GM19463 (cell line): Measurements from ENCODE around the gene RBMS1.

Experiments
- ATAC-seq: cut with Tn5 transposase; IDR thresholded peaks from one replicate; pipeline ENCODE4 v1.9.1; 2021; ENCODE audit warnings: mild to moderate bottlenecking, moderate library complexity; ENCODE audit not compliant: unreplicated experiment

Gene RBMS1

GRCh38 chr2:160411955-160412354 lies 81.7 kb downstream of the RBMS1 start:
- ATAC-seq, result no peak

DNA sequence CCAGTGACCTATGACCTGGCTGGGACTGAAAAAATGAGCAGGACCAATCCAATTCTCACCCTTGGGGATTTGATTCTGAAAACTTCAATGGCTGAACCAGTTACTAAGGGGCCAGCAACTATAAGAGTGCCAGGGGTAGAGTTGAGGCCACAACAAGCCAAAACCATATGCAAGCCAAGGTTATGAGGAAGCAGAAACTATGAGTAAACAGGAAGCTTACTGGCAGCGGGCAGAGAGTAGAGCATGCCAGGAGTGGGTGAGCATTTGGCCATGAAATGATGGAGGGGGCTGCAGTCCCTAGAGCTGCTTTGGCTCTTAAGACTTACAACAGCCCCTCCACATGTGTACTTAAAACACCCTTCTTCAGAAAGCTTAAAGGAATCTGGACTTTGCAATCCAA lies 82.4 kb downstream of the RBMS1 start:
- no peak for ATAC-seq

- ATAC-seq, result no peak
Measured at GRCh38 chr2:160409480-160409879, 84.1 kb downstream of the RBMS1 start.

GRCh38 chr2:160408959-160409291 lies 84.7 kb downstream of the RBMS1 start:
- no peak for ATAC-seq

GRCh38 chr2:160408173-160408958 lies 85.2 kb downstream of the RBMS1 start:
- no peak for ATAC-seq

DNA sequence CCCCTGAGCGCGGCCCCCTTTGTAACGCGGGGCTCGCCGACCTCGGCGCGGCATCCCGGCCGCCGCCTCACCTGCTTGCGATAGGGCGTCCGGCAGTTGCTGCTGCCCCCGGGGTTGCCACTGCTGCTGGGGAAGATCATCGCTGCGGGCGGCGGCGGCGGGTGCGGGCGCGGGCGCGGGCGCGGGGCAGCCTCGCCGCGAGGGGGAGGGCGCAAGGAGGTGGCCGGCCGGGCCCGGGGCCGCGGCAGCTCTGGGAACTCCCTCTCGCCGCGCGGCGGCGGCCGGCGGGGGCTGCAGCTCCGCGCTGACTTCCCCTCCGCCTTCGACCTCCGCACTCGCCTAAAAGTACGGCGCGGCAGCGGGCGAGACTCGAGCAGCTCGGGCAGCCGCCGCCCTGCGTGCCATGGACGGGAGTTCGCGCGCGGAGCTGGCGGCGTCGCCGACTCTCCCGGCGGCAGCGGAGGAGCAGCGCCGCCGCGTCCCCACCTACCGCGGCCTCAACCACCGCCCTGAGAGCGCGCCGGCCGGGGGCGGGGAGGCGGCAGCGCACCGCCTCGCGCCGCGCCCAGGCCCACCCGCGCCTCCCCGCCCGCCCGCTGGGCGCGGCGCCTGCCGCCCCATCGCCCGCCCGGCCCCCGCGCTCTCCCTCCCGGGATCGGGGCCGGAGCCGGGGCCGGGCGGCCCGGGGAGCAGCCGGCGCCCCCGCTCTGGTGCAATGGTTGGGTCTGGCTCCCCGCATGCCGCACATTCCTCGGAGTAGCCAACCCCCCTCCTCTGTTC lies 86.0 kb downstream of the RBMS1 start:
- peak; percentile 52 for ATAC-seq

DNA sequence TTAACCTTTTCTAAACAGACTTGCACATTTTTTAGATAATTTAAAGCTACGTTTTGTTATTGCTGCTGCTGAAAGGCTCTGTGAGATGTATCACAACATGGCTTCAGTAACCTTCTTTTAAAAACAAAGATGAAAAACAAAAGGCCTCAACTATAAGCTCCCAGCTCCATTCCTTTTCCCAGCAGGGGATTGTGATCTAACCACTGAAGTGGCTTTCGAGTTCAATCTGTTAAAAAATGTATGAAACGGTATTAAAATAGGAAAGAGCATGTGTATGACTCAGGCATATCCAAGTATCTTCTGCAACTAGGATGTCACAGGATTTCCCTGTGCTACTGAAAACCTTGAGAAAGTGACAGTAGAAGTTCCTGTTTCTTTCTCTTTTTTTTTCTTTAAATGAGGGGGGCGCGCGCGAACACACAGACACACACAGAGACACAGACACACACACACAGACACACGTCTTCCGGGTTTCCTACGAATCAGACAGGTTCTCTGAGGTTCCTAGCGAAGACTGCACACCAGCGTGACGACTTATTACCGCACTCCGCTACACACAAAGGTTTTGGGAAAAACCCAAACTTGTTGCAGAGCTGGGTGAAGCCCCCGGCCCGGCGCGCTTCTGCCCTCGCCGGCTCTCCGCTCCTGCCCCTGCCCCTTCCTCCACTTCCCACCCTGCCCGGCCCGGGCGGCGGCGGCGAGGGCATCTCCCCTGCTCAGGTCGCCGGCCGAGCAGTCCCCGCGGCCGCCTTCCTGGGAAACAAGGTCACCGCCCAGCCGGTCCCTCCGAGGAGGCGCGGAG lies 86.8 kb downstream of the RBMS1 start:
- peak; percentile 47 for ATAC-seq

GRCh38 chr2:160405077-160405867 lies 88.3 kb downstream of the RBMS1 start:
- ATAC-seq, result no peak

GRCh38 chr2:160402997-160403979 lies 90.3 kb downstream of the RBMS1 start:
- ATAC-seq, result no peak

DNA sequence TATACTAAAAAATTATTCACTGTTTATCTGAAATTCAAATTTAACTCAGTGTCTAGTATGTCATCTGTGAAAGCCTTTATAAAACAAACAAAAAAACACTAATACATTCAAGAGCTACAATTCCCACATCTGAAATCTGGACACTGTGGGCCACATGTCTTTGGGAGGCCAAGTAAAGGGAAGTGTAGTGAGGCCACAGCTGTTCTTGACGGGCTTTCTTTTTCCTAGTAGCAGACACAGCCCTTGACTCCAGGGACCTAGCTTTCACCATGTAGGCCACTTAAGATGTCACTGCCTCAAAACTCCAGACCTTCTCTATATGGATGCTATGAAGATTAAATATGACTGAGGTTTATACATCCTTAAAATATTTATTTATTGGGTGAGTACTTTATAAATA lies 91.1 kb downstream of the RBMS1 start:
- ATAC-seq, result no peak

DNA sequence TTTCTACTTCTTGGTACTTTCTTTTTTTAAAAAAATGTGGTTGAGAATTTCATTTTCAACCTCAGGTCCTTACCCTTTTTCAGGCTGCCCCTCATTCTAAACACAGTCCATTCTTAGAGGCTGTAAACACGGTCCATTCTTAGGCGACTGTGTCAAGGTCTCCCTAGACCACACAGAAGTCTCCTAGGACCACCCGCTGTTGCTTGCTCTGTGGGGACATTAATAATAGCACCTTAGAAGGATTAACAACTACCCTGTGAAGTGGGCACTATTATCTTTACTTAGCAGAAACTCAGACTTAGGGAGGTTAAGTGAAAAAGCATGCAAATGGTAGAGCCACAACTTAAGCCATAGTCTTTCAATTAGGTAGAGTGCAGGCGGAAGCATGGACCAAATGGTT lies 91.7 kb downstream of the RBMS1 start:
- no peak for ATAC-seq

DNA sequence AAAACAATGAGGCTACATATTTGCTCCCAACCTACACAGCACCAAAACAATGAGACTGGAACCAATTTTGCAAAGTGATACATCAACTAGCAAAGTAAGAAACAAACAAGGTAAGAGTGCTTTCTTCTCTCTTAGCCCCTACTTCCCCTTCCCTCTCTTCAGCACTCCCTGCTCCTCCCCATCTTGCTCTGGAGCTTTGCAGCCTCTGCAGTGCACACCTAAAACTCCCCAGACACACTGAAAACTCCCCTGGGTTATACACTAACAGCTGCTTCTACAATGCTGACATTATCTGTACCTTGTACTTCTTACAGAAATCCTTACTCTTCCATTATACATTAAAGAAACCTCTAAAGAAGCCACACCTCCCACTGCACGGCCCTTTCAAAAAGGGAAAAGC lies 93.7 kb downstream of the RBMS1 start:
- no peak for ATAC-seq

- ATAC-seq, result no peak
Measured at GRCh38 chr2:160397530-160397865, 96.1 kb downstream of the RBMS1 start.

DNA sequence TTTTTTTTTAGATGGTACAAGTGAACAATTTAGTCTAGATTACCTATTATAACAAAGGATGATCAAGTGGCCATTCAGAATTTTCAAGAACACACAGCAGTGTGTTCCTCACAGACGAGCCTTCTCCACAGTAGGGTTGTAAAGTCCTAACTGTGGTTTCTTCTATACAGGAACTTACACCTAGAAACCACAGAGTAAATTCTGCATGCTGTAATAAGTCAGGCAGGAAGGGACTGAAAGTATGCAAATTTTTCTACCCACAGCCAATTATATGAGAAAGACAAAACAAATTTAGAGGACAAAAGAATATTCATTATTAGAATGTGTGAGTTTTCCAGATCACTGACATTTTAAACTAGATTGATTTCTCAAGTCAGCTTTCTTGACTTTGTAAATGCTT lies 99.5 kb downstream of the RBMS1 start:
- peak; percentile 99 for ATAC-seq

DNA sequence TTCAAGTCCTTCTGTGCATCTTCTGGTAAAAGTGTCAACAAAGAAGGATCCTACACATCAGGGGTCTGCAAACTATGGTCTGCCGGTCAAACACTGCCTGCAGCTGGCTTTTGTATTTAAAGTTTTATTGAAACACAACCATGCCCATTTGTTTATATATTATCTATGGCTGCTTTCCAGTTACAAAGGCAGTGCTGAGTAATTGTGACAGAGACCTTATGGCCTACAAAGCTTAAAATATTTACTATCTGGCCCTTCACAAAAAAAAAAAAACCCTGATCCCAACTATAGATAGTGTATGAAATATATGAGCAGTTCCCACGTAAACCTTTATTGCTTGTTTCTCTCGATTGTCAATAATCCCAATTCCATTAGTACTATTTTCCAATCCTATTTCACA lies 101.4 kb downstream of the RBMS1 start:
- no peak for ATAC-seq

DNA sequence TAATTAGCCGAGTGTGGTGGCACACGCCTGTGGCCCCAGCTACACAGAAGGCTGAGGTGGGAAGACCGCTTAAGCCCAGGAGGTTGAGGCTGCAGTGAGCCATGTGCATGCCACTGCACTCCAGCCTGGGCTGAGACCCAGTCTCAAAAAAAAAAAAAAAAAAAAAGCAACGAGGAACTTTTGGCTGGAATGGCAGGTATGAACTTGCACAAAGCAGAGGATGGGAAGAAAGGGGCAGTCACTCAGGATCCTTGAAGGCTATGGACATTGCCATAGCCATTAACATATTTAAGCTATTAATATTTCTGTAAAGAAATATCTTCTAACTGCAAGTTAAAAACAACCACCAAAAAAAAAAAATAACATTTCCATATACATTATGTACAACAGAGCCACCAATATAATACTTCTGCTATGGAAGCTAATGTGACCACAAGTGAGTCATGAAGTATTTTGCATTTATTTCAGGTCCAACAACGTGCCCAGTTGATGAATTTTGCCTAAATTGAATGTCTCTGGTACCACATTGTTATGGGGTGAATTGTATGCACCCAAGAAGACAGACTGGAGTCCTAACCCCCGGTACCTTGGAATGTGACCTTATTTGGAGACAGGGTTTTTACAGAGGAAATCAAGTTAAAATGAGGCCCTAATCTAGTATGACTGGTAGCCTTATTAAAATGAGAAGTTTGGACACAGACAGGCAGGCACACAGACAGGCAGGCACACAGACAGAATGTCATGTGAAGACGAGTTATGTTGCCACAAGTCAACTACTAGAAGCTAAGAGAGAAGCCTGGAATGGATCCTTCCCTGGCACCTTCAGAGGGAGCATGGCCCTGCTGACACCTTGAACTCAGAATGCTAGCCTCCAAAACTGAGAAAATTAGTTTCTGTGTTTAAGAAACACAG lies 102.8 kb downstream of the RBMS1 start:
- ATAC-seq, result no peak

DNA sequence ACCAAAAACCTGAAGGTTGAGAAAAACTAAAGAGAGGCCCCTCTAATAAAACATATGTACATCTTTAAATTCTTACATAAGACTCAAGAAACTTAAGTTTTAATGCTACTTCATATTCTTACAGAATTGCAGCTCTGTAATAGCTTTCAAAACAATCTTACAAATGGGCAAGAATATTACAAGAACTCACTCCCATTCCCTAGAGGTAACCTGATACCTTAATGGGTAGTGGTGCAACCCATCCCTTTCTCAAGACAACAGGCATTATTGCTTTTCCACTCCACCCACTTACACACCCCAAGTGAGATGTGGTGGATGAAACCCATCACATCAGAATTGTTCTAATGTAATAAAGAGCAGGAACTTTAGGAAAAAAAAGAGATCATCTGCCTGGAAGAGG lies 103.7 kb downstream of the RBMS1 start:
- no peak for ATAC-seq

DNA sequence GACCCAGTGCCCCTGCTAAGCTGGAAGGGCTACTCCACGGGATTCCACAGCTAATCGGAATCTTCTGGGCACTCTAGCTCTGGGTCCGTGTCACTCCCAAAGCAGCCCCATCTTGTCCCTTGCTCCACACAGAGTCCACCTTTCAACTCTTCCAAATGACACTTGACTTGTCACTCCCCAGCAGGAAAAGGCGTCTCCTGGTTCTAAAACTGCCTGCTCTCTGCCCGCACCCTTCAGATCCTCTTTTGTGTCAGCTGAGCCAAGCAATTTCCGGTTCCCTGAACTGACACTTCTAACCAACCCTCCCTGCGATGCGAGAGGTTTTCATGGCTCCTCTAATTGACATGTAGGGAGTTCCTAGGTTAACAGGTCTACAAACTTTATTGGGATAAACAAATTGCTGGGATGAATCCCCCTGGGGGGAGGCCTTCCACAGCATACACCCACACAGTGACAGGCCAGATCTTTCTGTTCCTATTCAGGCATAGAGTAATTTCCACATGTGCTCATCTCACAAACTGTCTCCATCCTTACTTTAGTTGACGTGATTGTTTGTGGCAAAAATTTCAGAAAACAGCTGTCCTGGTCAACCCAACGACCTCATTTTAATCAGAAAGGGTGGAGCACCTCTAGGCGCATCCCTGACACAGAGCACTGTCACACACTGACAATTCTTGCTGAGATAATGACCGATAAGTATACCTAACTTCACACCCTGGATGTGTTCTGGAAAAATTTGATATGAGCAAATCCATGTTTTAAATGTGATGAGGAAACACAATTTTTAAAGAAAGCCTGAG lies 104.9 kb downstream of the RBMS1 start:
- no peak for ATAC-seq
